ENCODE results near the gene CALHM5. TPM values are rescaled to one million over a fixed set of nuclear protein-coding genes. Genes with fewer than 3 reads are reported as not detected.

CALHM5 gene
- total RNA-seq, 1 donor from 2014 or later, result 0.33 TPM

- Mint-ChIP-seq H3K27ac (ENCODE audit: unreplicated experiment) (no peak overlapping the region), H3K4me3 (no peak overlapping the region), H3K9me3 (no peaks in the 10 kb centered on the region), H3K36me3 (ENCODE audit: low read depth) (no peaks in the 10 kb centered on the region), H3K27me3 (ENCODE audit: low read depth) (no peaks in the 10 kb centered on the region), H3K4me1 (no peaks in the 10 kb centered on the region)
- TF ChIP-seq CTCF (conservative IDR thresholded peaks at IDR 0.05), result no peak
- DNase-seq (ENCODE audit: low read depth, low spot score), result no peak
Measured at GRCh38 chr6:116476002-116476678, 35.3 kb upstream of the CALHM5 start.

DNA sequence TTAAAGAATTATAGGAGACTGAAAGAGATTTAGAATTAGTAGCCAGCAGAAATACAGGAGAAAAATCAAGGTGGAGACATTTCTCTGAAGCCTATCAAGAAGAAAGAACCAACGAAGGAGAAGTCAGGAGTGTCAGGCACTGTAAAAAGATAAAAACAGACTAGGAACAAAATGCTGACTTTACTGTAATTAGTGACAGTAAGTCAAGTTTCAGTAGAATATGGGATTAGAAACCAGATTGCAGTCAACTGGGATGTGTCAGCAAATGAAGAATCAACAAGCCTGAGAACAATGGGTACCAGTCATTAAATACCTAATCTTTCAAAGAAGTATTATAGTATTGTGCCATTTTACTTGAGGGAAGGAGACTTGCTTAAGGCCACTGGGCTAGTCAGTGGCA is 28.7 kb upstream of the CALHM5 start:
- H3K9me3 Mint-ChIP-seq, result peaks cover 2% of the 10 kb centered on the region

GRCh38 chr6:116483616-116484015 is 27.8 kb upstream of the CALHM5 start:
- peaks cover 6% of the 10 kb centered on the region for H3K27me3 Mint-ChIP-seq (ENCODE audit: low read depth)
- TF ChIP-seq CTCF (conservative IDR thresholded peaks at IDR 0.05), result no peak
- DNase-seq (ENCODE audit: low read depth, low spot score), result no peak
- no peak overlapping the region for H3K27ac Mint-ChIP-seq (ENCODE audit: unreplicated experiment)
- H3K36me3 Mint-ChIP-seq (ENCODE audit: low read depth), result peaks cover 2% of the 10 kb centered on the region
- H3K4me1 Mint-ChIP-seq, result no peaks in the 10 kb centered on the region
- peaks cover 2% of the 10 kb centered on the region for H3K9me3 Mint-ChIP-seq
- H3K4me3 Mint-ChIP-seq, result no peak overlapping the region

More for the DNA sequence above, 28.7 kb upstream of the CALHM5 start:
- Mint-ChIP-seq H3K4me3 (no peak overlapping the region), H3K36me3 (ENCODE audit: low read depth) (peaks cover 2% of the 10 kb centered on the region), H3K27me3 (ENCODE audit: low read depth) (peaks cover 6% of the 10 kb centered on the region), H3K27ac (ENCODE audit: unreplicated experiment) (no peak overlapping the region), H3K4me1 (no peaks in the 10 kb centered on the region)
- DNase-seq (ENCODE audit: low read depth, low spot score), result no peak
- TF ChIP-seq CTCF (conservative IDR thresholded peaks at IDR 0.05), result no peak

- H3K4me1 Mint-ChIP-seq, result no peaks in the 10 kb centered on the region
- peaks cover 11% of the 10 kb centered on the region for H3K9me3 Mint-ChIP-seq
- H3K27me3 Mint-ChIP-seq (ENCODE audit: low read depth), result peaks cover 6% of the 10 kb centered on the region
- H3K4me3 Mint-ChIP-seq, result no peak overlapping the region
- DNase-seq (ENCODE audit: low read depth, low spot score), result no peak
- TF ChIP-seq CTCF (conservative IDR thresholded peaks at IDR 0.05), result no peak
- H3K36me3 Mint-ChIP-seq (ENCODE audit: low read depth), result peaks cover 8% of the 10 kb centered on the region
- H3K27ac Mint-ChIP-seq (ENCODE audit: unreplicated experiment), result no peak overlapping the region
Measured at GRCh38 chr6:116485559-116486184, 25.8 kb upstream of the CALHM5 start.

GRCh38 chr6:116491610-116492330 is 19.7 kb upstream of the CALHM5 start:
- no peak overlapping the region for H3K4me3 Mint-ChIP-seq
- no peak overlapping the region for H3K27ac Mint-ChIP-seq (ENCODE audit: unreplicated experiment)
- TF ChIP-seq CTCF (conservative IDR thresholded peaks at IDR 0.05), result no peak
- H3K4me1 Mint-ChIP-seq, result peaks cover 8% of the 10 kb centered on the region
- DNase-seq (ENCODE audit: low read depth, low spot score), result no peak
- peaks cover 6% of the 10 kb centered on the region for H3K36me3 Mint-ChIP-seq (ENCODE audit: low read depth)
- H3K27me3 Mint-ChIP-seq (ENCODE audit: low read depth), result no peaks in the 10 kb centered on the region
- peaks cover 17% of the 10 kb centered on the region for H3K9me3 Mint-ChIP-seq

All from neural crest cell (in vitro differentiated cells).